Body of pancreas (tissue), 4 donors: ENCODE data around the gene UBR1.

ENCODE experiments used
- CTCF ChIP-seq, 7 experiments: fragments of 450-650 bp in 4 of 7; fragments of 200-600 bp in 3 of 7; sonication (generic) in 3 of 7; IDR thresholded peaks; one replicate each; pipeline ENCODE4 v1.5.1; 2016 to 2019; ENCODE audit warnings: antibody characterized with exemption in 7 of 7
- POLR2A ChIP-seq, 3 donors: fragments of 450-650 bp; IDR thresholded peaks; one replicate each; pipeline ENCODE4 v1.6.1; 2016; ENCODE audit warnings: antibody characterized with exemption in 3 of 3, mild to moderate bottlenecking in 2 of 3

GRCh38 chr15:42915654-42916315 lies 190.1 kb downstream of the UBR1 start:
- TF ChIP-seq POLR2A (IDR thresholded peaks at IDR 0.05) = no peak
- no peak for TF ChIP-seq CTCF (IDR thresholded peaks at IDR 0.05)
